K562 (cell line): ENCODE results near the gene TMEM126A. TPM values are rescaled to one million over a fixed set of nuclear protein-coding genes. Genes with fewer than 3 reads are reported as not detected.

Experiments
- ATAC-seq: fragments of 200-7000 bp; cut with Tn5 transposase; 3 replicates; pipeline ENCODE4 v1.9.1; 2020; ENCODE audit warnings: moderate library complexity
- BruUV-seq: library from RNA; stranded (reverse); fragments of 400-500 nt; replicated peaks from 2 replicates; lab custom pipeline; 2021; lab: Mats Ljungman, UMichigan
- CTCF ChIA-PET: fragments of 300-600 bp; formaldehyde crosslinking; extraction: SDS; loops from one replicate; lab custom pipeline; 2021; ENCODE audit warnings: low intra/inter-chr PET ratio; lab: Yijun Ruan, JAX
- POLR2A ChIA-PET: fragments of 300-600, 350-650 bp; sonication (Branson Sonifier 250); formaldehyde crosslinking; extraction: SDS; loops from one replicate; lab custom pipeline; 2021; ENCODE audit warnings: antibody characterized with exemption, inconsistent platforms; lab: Yijun Ruan, JAX
- DNase-seq, 4 experiments: peaks; one replicate each; pipeline versions ENCODE4 v3.0.0 to v3.0.0-alpha.2; 2011 to 2018; ENCODE audit warnings: low spot score in 3 of 4, mixed read lengths in 3 of 4; ENCODE audit errors: extremely low read depth in 1 of 4
- FAIRE-seq: peaks from 2 replicates; lab custom pipeline; 2011; peaks lifted over from hg19 to GRCh38; lab: Jason Lieb, UNC
- H2AFZ ChIP-seq: 2 replicates; pipeline ENCODE4 v1.6.0; 2011; ENCODE audit warnings: low read depth, low read length, control low read depth, inconsistent platforms
- H3K27ac ChIP-seq: fragments of 200-600 bp; 3 replicates; pipeline ENCODE4 v1.8.0; 2011; ENCODE audit warnings: low read depth, mild to moderate bottlenecking, control low read depth, inconsistent platforms, low read length, moderate library complexity, mixed read lengths; ENCODE audit errors: extremely low read depth
- H3K27me3 ChIP-seq, 2 experiments: fragments of 300-600 bp in 1 of 2; 2 replicates in 1 of 2; 3 replicates in 1 of 2; pipeline versions ENCODE4 v1.6.0 to v1.8.0; 2011; ENCODE audit warnings: inconsistent platforms in 2 of 2, low read length in 2 of 2, mild to moderate bottlenecking in 1 of 2, mixed read lengths in 1 of 2, moderate library complexity in 1 of 2; ENCODE audit not compliant: control insufficient read depth in 2 of 2, insufficient read depth in 2 of 2
- H3K36me3 ChIP-seq: fragments of 300-600 bp; 3 replicates; pipeline ENCODE4 v1.8.0; 2011; ENCODE audit warnings: mild to moderate bottlenecking, low read length, inconsistent platforms; ENCODE audit not compliant: control insufficient read depth, insufficient read depth
- H3K4me1 ChIP-seq, 2 experiments: fragments of 200-600 bp in 1 of 2; replicated peaks in 1 of 2; 2 replicates in 1 of 2; 3 replicates in 1 of 2; pipeline versions ENCODE4 v1.5.1 to v1.8.0; 2011; ENCODE audit warnings: inconsistent platforms in 2 of 2, low read length in 2 of 2, mild to moderate bottlenecking in 1 of 2, mixed read lengths in 1 of 2, moderate library complexity in 1 of 2; ENCODE audit not compliant: control insufficient read depth in 2 of 2, insufficient read depth in 2 of 2
- H3K4me2 ChIP-seq: 2 replicates; pipeline ENCODE4 v1.6.1; 2011; ENCODE audit warnings: low read length, control low read depth, inconsistent platforms, mixed read lengths; ENCODE audit not compliant: insufficient read depth
- H3K4me3 ChIP-seq: fragments of 200-600 bp; sonication (generic), shearing (Covaris generic); 2 replicates; pipeline ENCODE4 v1.5.1; 2016; ENCODE audit warnings: control low read depth, inconsistent platforms
- H3K79me2 ChIP-seq: fragments of 200-600 bp; 3 replicates; pipeline ENCODE4 v1.8.0; 2011; ENCODE audit warnings: low read length, inconsistent platforms; ENCODE audit not compliant: control insufficient read depth, insufficient read depth
- H3K9ac ChIP-seq, 2 experiments: 2 replicates each; pipeline versions ENCODE4 v1.6.0 to v1.6.1; 2011; ENCODE audit warnings: low read depth in 2 of 2, low read length in 2 of 2, control low read depth in 1 of 2, inconsistent platforms in 1 of 2, mild to moderate bottlenecking in 1 of 2, mixed read lengths in 1 of 2; ENCODE audit not compliant: insufficient read depth in 1 of 2
- H3K9me1 ChIP-seq: one replicate; pipeline ENCODE4 v1.6.0; 2011; ENCODE audit warnings: inconsistent platforms, mild to moderate bottlenecking, low read length, moderate library complexity; ENCODE audit not compliant: control insufficient read depth, insufficient read depth
- H3K9me3 ChIP-seq: replicated peaks from 2 replicates; pipeline ENCODE4 v1.5.1; 2011; ENCODE audit warnings: low read depth, low read length, inconsistent platforms; ENCODE audit not compliant: control insufficient read depth, insufficient read depth
- H4K20me1 ChIP-seq: replicated peaks from 2 replicates; pipeline ENCODE4 v1.6.1; 2011; ENCODE audit warnings: low read length, inconsistent platforms, mixed read lengths; ENCODE audit not compliant: control insufficient read depth, insufficient read depth
- NRF1 ChIP-seq, 2 experiments: fragments of 450-650 bp; IDR thresholded peaks in 1 of 2; conservative IDR thresholded peaks in 1 of 2; 2 replicates each; pipeline ENCODE4 v1.6.1; 2014; ENCODE audit warnings: mild to moderate bottlenecking in 2 of 2
- PREB ChIP-seq: sonication (generic); formaldehyde crosslinking; IDR thresholded peaks from 2 replicates; pipeline ENCODE4 v1.8.1; 2023; ENCODE audit warnings: mild to moderate bottlenecking, missing genetic modification reagents
- PRPF4 ChIP-seq: fragments of 200-400 bp; formaldehyde crosslinking; IDR thresholded peaks from one replicate; pipeline ENCODE4 v1.6.1; 2017; ENCODE audit warnings: low read length, low read depth, mild to moderate bottlenecking; ENCODE audit not compliant: insufficient read depth, poor library complexity, severe bottlenecking
- SAFB ChIP-seq: fragments of 200-400 bp; formaldehyde crosslinking; IDR thresholded peaks from 2 replicates; pipeline ENCODE4 v1.6.1; 2017; ENCODE audit warnings: low read depth, low read length, borderline replicate concordance
- SMARCE1 ChIP-seq: fragments of 450-650 bp; IDR thresholded peaks from 2 replicates; pipeline ENCODE4 v1.7.1; 2016; ENCODE audit warnings: mild to moderate bottlenecking
- WGBS: fragments of 100-300 bp; shearing (Covaris generic); methylation state at CpG from one replicate; pipeline ENCODE4 v1.1.6; 2016; ENCODE audit warnings: low coverage, mixed read lengths; ENCODE audit not compliant: insufficient coverage; ENCODE audit errors: missing lambda C conversion rate; 5-methylcytosine and 5-hydroxymethylcytosine counted together
- in situ Hi-C: fragments of 300-500 bp; cut with MboI; formaldehyde crosslinking; loops from 4 replicates; pipeline ENCODE4 v1.15.0; 2018; ENCODE audit warnings: inconsistent platforms, mixed read lengths
- intact Hi-C: fragments of 100-400 bp; cut with micrococcal nuclease; formaldehyde crosslinking; loops from 2 replicates; pipeline ENCODE4 v1.14.2; 2022
- polyA plus RNA-seq, 8 experiments: library from polyadenylated mRNA; depleted of rRNA in 4 of 8; stranded (reverse) in 5 of 8; unstranded in 3 of 8; fragments of >200 nt; fragmentation: Nextera tagmentation in 2 of 8; fragmentation: Illumina TruSeq in 1 of 8; extraction: Ambion mirVana in 2 of 8; extraction: Trizol in 1 of 8; gene quantifications; 2 replicates each; pipeline versions ENCODE4 v1.2.1 to v1.2.3, GENCODE V29; 2011 to 2014; ENCODE audit warnings: inconsistent platforms in 1 of 8, missing spikeins in 1 of 8
- total RNA-seq, 7 experiments: library from RNA; depleted of rRNA in 6 of 7; stranded (reverse); fragments of >200 nt in 6 of 7; fragmentation: Illumina TruSeq in 2 of 7; extraction: Trizol in 2 of 7; gene quantifications; 2 replicates each; pipeline versions ENCODE4 v1.2.1 to v1.2.3, GENCODE V29; 2011 to 2021; ENCODE audit warnings: low replicate concordance in 1 of 7

The TMEM126A gene
- total and polyA plus RNA-seq, 9 of the 15 experiments (the other 6 are each of a cell fraction or from before 2014, with no cell fraction given) = 19.3 to 154 (median 56.3) TPM

- no peaks in the 10 kb centered on the region for H3K36me3 ChIP-seq
- in situ Hi-C loops (no loop called here), intact Hi-C loops (no loop called here)
- ChIA-PET POLR2A (interaction anchor here (1.1 to 1.2 kb wide), 2 partner anchors 21 to 38 kb away, joined by 4 read pairs; partner anchors contain the start of genes CREBZF and TMEM126A), CTCF (interaction anchor here (0.7 kb wide), 1 partner anchor 442 kb away, joined by 3 read pairs; no protein-coding TSS in a partner anchor)
- H3K79me2 ChIP-seq = no peaks in the 10 kb centered on the region
- H3K4me1 ChIP-seq = peaks cover 0 to 9% of the 10 kb centered on the region in 2 experiments; a peak in 1 of 5 replicates
- H3K27me3 ChIP-seq = peaks cover 5 to 27% of the 10 kb centered on the region in 2 experiments; a peak in 4 of 5 replicates
- no peaks in the 10 kb centered on the region for H3K9me1 ChIP-seq
- H2AFZ ChIP-seq = peak overlapping the region; percentile 57
- 10% methylated on average over 15 of the region's 15 CpGs for WGBS
- TF ChIP-seq PRPF4 = no peak
- TF ChIP-seq SMARCE1 = no peak
- no peak for TF ChIP-seq PREB (CRISPR knock-in tag)
- TF ChIP-seq SAFB = no peak
- TF ChIP-seq NRF1 (conservative IDR thresholded peaks at IDR 0.05 in 1 of 2, IDR thresholded peaks at IDR 0.05 in 1 of 2) = peak in 1 of 2 experiments; percentile 5; a peak in 2 of 4 replicates
- H3K4me2 ChIP-seq = 0 out of 2 replicates have a peak overlapping the region, but pooled peaks have one; percentile 1
- DNase-seq = no peak
- no peaks in the 10 kb centered on the region for H4K20me1 ChIP-seq
- BruUV-seq = no TSS peak
- peak; percentile 49 for ATAC-seq
- H3K9ac ChIP-seq = peak overlapping the region in 1 of 2 experiments; percentile 67; a peak in 1 of 4 replicates
- FAIRE-seq = no peak
- no peak overlapping the region for H3K4me3 ChIP-seq
- H3K9me3 ChIP-seq = no peaks in the 10 kb centered on the region
- H3K27ac ChIP-seq = no peak overlapping the region
Measured at GRCh38 chr11:85685125-85685819, 37.5 kb downstream of the TMEM126A start.
